Left kidney (tissue), 2 donors: Measurements from ENCODE around the gene RNF25. TPM values are rescaled to one million over a fixed set of nuclear protein-coding genes. Genes with fewer than 3 reads are reported as not detected.

Experiments
- DNase-seq: peaks from one replicate; pipeline ENCODE4 v3.0.0-alpha.2; 2013
- polyA plus RNA-seq: library from polyadenylated mRNA; unstranded; fragments of 120-200 nt; gene quantifications from one replicate; pipeline ENCODE4 v1.2.1, GENCODE V29; 2013; ENCODE audit not compliant: insufficient read length

Gene RNF25
- polyA plus RNA-seq, 1 donor = 50.9 TPM

DNA sequence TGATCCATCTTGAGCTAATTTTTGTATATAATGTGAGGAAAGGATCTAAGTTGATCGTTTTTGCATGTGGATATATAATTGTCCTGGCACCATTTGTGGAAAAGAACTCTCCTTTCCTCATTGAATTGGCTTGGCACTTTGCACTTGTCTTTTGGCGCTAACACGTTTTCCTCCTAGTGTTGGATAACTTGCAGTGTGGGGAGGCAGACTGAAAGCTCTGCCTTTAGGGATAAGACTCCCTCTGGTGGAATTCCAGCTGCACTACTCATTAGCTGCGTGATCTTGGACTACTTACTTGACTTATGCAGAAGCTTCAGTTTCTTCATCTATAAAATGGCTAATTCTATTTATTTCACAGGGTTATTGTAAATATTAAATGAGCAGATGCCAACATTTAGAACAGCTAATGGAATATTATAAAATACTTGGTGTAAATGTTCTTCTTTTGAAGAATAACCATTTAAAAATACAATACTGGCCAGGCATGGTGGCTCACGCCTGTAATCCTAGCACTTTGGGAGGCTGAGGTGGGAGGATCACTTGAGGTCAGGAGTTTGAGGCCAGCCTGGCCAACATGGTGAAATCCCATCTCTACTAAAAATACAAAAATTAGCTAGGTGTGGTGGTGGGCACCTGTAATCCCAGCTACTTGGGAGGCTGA lies 15.7 kb upstream of the RNF25 start:
- DNase-seq = peak; percentile 57

- no peak for DNase-seq
Observed at GRCh38 chr2:218680061-218680460, 8.3 kb upstream of the RNF25 start.

DNA sequence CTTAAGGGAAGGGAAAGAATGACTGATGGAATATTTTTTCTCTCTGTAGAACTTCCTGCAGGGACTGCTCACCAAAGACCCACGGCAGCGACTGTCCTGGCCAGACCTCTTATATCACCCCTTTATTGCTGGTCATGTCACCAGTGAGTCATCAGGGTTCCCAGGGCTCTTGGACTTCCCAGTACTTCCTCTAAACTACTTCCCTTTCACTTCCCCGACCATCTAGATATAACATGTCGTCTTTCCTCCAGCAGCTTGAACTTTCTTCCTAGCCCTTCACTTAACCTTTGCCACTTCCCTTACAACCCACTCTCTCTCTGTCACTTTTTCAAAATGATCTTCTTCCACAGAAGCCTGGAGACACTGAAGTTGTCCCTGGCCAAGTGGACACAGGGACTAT lies 7.3 kb upstream of the RNF25 start:
- no peak for DNase-seq

DNA sequence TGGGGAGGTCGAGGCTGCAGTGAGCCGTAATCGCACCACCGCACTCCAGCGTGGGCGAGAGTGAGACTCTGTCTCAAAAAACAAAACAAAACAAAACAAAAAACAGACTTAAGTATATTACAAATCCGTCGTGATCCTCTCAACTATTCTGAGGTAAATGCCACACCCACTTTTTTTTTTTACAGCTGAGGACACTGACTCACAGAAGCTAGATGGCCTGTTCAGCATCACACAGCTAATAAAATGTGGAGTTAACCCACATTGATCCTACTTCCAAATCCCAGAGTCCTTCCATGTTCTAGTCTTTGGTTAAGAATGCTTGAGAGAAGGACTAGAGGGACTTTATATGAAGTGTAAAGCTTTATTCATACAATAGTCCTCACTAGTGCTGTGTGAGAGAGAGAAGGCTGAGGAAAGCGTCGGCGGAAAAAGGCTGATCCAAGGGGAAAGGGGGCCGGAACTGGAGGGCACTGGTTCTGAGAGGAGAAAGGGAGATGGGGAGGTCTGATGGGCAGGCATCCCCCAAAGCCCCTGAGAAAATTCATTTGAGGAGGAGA lies 627 bp downstream of the RNF25 start:
- no peak for DNase-seq

DNA sequence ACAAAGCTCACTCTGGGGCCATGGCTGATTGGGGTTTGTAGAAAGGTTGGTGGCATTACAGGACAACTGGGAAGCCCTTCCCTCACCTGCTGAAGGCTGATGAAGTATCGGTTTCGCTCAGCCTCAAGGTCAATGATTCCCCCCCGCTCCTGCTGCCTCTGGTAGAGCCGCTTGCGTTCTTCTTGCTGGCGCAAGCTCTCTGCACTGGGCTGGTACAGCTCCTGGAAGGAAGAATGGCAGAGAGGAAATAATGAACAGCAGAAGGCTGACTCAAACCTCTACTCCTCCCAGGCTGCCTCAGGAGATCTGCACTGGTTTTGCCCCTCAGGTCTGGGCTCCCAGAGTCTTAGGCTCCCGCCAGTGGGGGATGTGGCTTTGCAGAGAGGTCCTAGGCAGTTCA lies 7.1 kb downstream of the RNF25 start:
- DNase-seq = no peak

DNA sequence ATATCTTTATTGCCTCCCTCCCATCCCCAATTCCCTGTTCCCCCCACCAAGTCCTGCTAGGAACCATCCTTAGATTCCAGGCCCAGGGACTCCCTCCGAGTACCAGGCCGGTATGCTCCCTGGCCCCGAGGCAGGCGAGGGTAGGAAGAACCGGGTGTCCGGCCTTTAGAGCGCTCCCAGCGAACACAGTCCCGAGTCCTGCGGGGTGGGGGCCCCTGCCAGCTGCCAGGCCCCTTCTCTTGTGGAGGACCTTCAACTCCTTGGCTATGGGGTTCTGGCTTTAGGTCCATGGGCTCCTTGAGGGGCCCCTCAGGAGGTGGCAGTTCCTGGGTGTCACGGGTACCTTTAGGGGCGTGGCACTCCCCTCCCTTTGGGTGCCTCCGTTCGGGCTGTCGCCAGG lies 7.9 kb downstream of the RNF25 start:
- DNase-seq = no peak

- DNase-seq = no peak
Observed at GRCh38 chr2:218662827-218663226, 9.0 kb downstream of the RNF25 start.

DNA sequence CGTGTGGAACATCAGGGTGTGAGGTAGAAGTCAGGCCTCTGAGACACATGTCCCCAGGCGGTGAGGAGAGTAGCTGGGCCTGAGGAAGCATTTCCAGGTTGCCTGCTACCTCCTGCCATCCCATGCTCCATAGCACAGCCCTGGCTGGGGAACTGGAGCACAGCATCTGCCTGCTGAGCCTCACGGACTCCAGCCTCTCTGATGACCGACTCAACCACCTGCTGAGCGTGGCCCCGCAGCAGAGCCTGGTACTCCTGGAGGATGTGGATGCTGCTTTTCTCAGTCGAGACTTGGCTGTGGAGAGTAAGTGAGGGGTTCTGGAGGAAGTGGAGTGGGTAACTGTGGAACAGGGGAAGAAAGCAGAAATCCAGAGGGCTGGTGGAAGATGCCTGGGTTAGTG lies 9.4 kb downstream of the RNF25 start:
- DNase-seq = no peak

GRCh38 chr2:218659988-218660358 lies 11.8 kb downstream of the RNF25 start:
- DNase-seq = no peak

DNA sequence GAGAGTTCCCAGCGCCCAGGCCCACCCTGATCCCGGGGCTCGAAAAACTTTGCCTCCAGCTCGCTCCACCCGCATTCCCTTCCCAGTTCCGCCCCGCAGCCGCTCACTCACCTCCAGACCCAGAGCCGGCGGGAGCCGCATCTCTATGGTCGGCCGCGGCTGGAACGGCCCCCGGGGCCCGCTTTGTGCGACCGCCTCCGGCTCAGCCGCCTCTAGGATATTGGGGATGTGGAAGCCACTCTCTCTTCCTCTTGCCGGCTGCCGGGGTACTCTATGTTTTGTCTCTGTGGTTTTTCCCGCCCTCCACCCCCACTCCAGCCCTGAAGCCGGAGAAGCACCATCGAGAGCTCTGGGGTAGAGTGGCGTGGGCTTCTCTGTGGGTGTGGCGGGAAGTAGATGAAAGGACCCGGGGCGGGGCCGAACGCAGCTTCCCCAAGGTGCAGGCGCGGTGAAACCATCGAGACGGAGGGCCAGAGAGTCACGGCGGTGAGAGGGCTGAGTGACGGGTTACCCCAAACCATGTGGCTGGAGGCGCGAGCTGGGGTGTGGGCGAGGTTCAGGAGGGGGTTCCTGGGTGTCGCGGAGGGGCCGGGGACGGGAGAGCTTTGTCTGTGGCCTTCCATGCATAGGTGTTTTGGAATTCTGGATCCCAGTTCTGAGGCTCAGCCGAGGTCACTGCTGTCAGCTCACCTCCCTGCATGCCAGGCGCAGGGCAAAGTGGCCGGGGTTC lies 12.4 kb downstream of the RNF25 start, which contains the start of the genes BCS1L and ZNF142:
BCS1L (plus strand) TSS at position 426 of the 730 bp plus-strand sequence. CDS start 1,305 bp downstream, outside the sequence.
ZNF142 (minus strand) TSS at position 366 of the 730 bp plus-strand sequence. CDS start 3,194 bp downstream, outside the sequence.
- peak; percentile 90 for DNase-seq

DNA sequence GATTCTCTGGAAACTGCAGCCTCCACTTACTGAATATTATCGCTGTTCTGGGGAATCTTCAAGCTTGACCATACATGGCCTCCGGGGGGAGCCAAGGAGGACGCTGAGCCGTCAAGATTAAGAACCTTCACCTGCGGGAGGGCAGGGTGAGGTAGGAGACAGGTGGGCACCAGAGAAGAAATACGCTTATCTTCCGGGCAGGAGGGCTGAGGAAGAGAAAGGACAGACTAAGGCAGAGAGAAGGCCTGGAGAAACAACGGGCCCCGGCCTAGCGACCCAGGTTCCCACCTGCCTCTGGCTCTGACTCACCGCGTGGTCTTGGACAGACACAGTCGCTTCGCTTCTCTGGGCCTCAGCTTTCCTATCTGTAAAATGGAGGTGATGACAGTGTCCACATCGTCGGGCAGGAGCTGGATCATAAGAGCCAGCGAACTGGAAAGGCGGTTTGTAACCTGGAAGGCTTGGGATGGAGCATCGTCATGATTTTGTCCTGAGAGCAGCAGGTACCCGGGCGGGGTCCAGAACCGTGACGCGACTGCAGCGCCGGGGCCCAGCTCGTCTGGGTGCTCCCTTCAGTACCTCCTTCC lies 13.0 kb downstream of the RNF25 start:
- DNase-seq = peak; percentile 42

GRCh38 chr2:218655751-218656150 lies 16.1 kb downstream of the RNF25 start:
- DNase-seq = no peak

GRCh38 chr2:218648787-218649100 lies 23.1 kb downstream of the RNF25 start:
- DNase-seq = no peak

DNA sequence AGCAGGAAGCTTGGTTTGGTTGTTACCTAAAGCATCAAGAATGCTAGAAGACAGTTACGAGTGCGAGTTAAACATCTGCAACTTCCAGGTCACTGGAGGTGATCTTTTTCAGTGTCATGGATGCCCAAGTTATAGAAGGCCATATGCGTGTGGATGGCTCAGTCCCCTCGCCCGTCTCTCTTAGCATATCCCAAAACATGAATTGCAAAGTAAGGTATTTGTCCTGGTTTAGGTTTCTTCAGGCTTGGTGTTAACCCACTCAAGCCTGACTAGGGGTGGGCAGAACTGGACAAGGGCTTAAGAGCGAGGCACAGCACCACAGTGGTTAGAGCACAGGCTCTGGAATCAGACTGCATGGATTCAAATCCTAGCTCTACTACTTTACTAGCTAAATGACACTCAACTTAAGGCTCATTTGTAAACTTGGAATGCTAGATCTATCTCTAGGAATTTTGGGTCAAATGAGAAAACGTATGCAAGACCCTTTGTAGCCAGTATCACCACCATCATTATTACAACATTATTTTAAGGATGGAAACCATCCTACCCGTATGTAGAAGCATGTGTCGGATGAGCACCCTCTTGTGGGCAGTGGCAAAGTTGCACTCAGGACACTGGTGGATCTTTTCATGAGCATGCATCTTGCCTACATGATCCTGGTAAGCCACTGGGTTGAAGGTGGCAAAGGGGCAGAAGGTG lies 23.6 kb downstream of the RNF25 start:
- peak; percentile 28 for DNase-seq

DNA sequence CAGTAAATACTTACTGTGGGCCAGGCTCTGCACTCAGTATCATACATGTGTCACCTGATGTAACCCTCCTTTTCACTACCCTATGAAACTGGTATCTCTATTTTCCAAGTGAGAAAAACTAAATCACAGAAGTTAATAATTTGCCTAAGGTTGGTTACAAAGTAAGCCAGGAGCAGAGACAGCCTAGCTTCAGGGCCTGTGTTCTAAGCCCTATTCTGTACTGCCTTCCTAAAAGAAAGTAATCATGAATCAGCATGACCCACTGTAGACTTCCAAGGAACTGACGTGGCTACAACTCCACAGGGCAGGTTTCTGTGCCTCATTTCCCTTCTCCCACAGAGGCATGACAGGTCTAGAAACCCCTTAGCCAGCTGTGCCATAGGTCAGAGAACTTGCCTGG lies 26.7 kb downstream of the RNF25 start:
- no peak for DNase-seq

DNA sequence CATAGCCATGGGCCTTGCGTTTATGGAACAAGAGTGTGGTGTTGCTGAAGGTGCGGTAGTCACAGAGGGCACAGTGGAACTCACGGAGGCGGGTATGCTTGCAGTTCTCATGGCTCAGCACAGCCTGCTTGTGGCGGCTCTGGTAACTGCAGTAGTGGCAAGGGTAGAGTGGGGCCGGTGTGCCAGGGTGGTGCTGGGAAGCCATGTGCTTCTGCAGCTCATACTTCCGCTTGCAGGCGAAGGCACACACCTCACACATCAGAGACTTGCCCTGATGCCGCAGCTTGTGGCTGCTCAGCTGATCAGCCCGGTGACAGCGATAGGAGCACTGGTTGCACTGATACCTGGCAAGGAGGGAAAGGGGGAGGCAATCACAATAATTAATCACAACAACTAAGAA lies 27.1 kb downstream of the RNF25 start:
- DNase-seq = no peak

GRCh38 chr2:218643751-218644310 lies 28.0 kb downstream of the RNF25 start:
- DNase-seq = no peak

- no peak for DNase-seq
Observed at GRCh38 chr2:218642786-218643185, 29.0 kb downstream of the RNF25 start.

DNA sequence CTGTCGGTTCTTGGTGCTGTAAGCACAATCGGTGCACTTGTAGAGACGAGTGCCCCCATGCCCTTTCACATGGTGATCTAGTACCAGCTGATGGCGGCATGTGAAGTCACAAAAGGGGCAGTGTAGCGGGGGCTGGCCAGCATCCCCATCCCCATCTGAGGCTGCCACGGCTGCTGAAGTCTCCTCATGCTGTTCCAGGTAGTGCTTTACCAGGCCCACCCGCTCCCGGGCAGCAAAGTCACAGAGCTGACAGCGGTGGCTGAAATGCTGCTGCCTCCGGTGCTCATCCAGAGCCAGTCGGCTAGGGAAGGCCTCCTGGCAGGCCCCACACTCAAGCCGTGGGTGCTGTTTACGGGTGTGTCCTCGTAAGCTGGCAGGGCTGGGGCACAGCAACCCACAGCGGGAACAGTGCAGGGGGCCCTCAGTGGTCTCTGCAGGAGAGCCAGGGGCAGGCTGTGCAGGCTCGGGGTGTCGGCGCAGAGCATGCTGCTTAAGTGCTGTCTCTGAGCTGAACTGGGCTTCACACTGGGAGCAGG lies 29.6 kb downstream of the RNF25 start:
- no peak for DNase-seq

GRCh38 chr2:218638372-218638771 lies 33.4 kb downstream of the RNF25 start:
- no peak for DNase-seq

DNA sequence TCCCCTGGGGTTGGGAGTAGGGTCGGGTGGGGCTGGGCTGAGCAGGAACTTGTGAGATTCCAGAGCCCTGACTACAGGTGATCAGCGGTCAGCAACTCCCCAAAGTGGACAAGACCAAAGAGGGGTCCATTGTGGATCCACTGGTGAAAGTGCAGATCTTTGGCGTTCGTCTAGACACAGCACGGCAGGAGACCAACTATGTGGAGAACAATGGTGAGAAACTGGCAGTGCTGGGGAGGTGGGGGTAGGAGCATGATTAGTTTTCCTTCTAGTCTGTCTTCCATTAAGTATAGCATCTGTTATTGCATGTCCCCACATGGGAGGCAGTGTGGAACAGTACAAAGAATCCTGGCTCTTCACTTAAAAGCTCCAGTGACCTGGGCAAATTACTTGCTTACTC lies 36.1 kb downstream of the RNF25 start:
- no peak for DNase-seq

DNA sequence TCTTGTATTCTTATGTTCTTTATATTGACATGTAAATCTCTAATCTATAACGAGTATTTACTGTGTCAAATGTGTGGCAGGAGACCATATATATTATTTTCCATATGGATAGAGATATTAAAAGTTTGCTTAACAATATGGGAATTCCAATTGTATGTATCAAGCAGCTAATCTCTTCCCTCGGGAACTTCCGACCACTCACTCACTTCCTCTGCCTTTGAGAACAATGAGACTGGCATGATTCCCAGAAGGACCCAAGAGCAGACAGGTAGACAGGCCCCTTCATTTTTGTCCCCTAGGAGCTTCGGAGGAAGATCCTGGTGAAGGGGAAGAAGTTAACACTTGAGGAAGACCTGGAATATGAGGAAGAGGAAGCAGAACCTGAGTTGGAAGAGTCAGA lies 40.0 kb downstream of the RNF25 start:
- DNase-seq = no peak
